ENCODE results near the gene SGSM1. TPM values are rescaled to one million over a fixed set of nuclear protein-coding genes. Genes with fewer than 3 reads are reported as not detected.
A peak's percentile ranks its signal among the peaks of the same experiment; 100 is the strongest.

SGSM1 gene
- total and polyA plus RNA-seq, 9 of the 15 experiments (the other 6 are each of a cell fraction or from before 2014, with no cell fraction given), result not detected

DNA sequence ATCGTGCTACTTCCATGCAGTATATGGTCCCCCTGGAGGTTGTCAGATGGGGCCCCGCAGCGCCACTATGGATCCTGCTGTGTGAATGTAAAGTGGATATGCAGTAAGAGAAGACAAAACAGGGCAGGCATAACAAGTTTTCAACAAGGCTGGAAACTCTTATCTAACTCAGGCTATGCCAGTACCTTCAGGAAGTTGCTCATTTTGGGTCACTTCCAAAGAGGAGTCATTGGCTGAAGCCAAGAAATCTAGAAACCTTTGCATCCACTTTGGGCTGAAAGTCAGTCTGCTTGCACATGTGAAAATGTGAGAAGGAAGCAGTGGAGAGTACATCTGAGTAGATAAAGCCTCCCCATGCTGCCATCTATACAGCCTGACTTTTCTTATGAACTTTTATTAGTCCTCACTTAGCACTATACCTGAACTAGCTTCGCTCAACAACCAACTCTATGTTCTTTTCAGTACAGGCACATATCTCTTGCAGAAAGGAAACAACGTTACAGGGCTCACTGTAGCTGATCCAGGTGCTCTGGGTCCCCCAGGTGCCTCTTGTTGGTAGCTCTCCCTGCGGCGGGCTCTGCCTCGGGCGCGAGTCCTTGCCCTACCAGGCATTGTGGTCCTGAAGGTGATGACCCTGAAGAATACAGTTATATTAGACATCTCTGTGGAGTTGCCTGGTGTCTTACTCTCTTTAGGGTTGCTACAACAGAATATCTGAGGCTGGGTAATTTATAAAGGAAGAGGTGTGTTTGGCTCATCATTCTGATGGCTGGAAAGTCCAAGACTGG, 43.9 kb upstream of the SGSM1 start:
- peaks cover 6 to 12% of the 10 kb centered on the region in 2 experiments; a peak in 4 of 5 replicates for H3K4me1 ChIP-seq (replicated peaks in 1 of 2; ENCODE audit: control insufficient read depth in 2 of 2, insufficient read depth in 2 of 2, low read length in 2 of 2)
- WGBS (ENCODE audit: insufficient coverage, low coverage, missing lambda C conversion rate), result 64% methylated on average over 10 of the region's 10 CpGs
- no peaks in the 10 kb centered on the region for H3K27me3 ChIP-seq (ENCODE audit: control insufficient read depth in 2 of 2, insufficient read depth in 2 of 2, low read length in 2 of 2)
- no TSS peak for BruUV-seq (replicated peaks)
- ATAC-seq, result no peak; the same call in 1 of the 3 replicates
- H3K27ac ChIP-seq (ENCODE audit: extremely low read depth, low read depth, low read length), result no peak overlapping the region
- no peak overlapping the region for H3K4me3 ChIP-seq
- H3K79me2 ChIP-seq (ENCODE audit: control insufficient read depth, insufficient read depth, low read length), result no peaks in the 10 kb centered on the region
- CTCF ChIA-PET (ENCODE audit: low intra/inter-chr PET ratio), result no interaction called here
- no peak for TF ChIP-seq ETV1 (tag; conservative IDR thresholded peaks at IDR 0.05; ENCODE audit: low read depth)
- no peak for TF ChIP-seq TCF7 (IDR thresholded peaks at IDR 0.05; ENCODE audit: borderline replicate concordance)
- no peak for TF ChIP-seq BRD4 (IDR thresholded peaks at IDR 0.05)
- no peak for TF ChIP-seq THRAP3 (IDR thresholded peaks at IDR 0.05; ENCODE audit: borderline replicate concordance)
- no peak for TF ChIP-seq ZNF140 (CRISPR knock-in tag; IDR thresholded peaks at IDR 0.05)
- TF ChIP-seq ZBED1 (IDR thresholded peaks at IDR 0.05), result no peak
- TF ChIP-seq RFX7 (CRISPR knock-in tag; IDR thresholded peaks at IDR 0.05), result no peak
- no peak for TF ChIP-seq NCOA1 (IDR thresholded peaks at IDR 0.05; ENCODE audit: low read depth)
- TF ChIP-seq, protein P1, sequence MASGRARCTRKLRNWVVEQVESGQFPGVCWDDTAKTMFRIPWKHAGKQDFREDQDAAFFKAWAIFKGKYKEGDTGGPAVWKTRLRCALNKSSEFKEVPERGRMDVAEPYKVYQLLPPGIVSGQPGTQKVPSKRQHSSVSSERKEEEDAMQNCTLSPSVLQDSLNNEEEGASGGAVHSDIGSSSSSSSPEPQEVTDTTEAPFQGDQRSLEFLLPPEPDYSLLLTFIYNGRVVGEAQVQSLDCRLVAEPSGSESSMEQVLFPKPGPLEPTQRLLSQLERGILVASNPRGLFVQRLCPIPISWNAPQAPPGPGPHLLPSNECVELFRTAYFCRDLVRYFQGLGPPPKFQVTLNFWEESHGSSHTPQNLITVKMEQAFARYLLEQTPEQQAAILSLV (tag; IDR thresholded peaks at IDR 0.05), result no peak
- TF ChIP-seq ATF1 (CRISPR knock-in tag; IDR thresholded peaks at IDR 0.05), result no peak
- no peak for TF ChIP-seq ATF1 (tag; IDR thresholded peaks at IDR 0.05)
- TF ChIP-seq GATAD2A (IDR thresholded peaks at IDR 0.05), result no peak
- intact Hi-C loops (cut with micrococcal nuclease), result no loop called here
- no peak for FAIRE-seq
- in situ Hi-C loops (cut with MboI), result no loop called here
- H3K36me3 ChIP-seq (ENCODE audit: control insufficient read depth, insufficient read depth, low read length), result no peaks in the 10 kb centered on the region
- no peak for DNase-seq (ENCODE audit: extremely low read depth in 1 of 4, low spot score in 3 of 4)
- no peaks in the 10 kb centered on the region for H3K9me1 ChIP-seq (ENCODE audit: control insufficient read depth, insufficient read depth, low read length)
- H3K4me2 ChIP-seq (ENCODE audit: insufficient read depth, low read length), result no peak overlapping the region
- POLR2A ChIA-PET, result interaction anchor here (0.7 kb wide), 1 partner anchor 23 kb away, joined by 3 read pairs; no protein-coding TSS in a partner anchor
- no peak overlapping the region; a peak in 1 of 4 replicates for H3K9ac ChIP-seq (ENCODE audit: insufficient read depth in 1 of 2, low read depth in 2 of 2, low read length in 2 of 2)
- no peaks in the 10 kb centered on the region for H3K9me3 ChIP-seq (replicated peaks; ENCODE audit: control insufficient read depth, insufficient read depth, low read depth, low read length)
- H2AFZ ChIP-seq (ENCODE audit: low read depth, low read length), result peak overlapping the region; percentile 65; the same call in 1 of the 2 replicates
- H4K20me1 ChIP-seq (replicated peaks; ENCODE audit: control insufficient read depth, insufficient read depth, low read length), result no peaks in the 10 kb centered on the region
